A549 (cell line): ENCODE results near the gene BEST2. TPM values are rescaled to one million over a fixed set of nuclear protein-coding genes. Genes with fewer than 3 reads are reported as not detected.
A peak's percentile ranks its signal among the peaks of the same experiment; 100 is the strongest.

ENCODE experiments used
- ATAC-seq, 2 experiments: fragments of 200-7000 bp in 1 of 2; fragments of >200 bp in 1 of 2; cut with Nextera tagmentation in 1 of 2; cut with Tn5 transposase in 1 of 2; 3 replicates each; pipeline versions ENCODE4 v1.8.0 to v1.9.1; 2018 to 2020; ENCODE audit warnings: mild to moderate bottlenecking in 1 of 2, moderate library complexity in 1 of 2
- CTCF ChIA-PET: fragments of 300-600 bp; sonication (Branson Sonifier 250); formaldehyde crosslinking; extraction: SDS; loops from one replicate; lab custom pipeline; 2021; ENCODE audit warnings: antibody characterized with exemption, inconsistent platforms; lab: Yijun Ruan, JAX
- POLR2A ChIA-PET: fragments of 350-600 bp; formaldehyde crosslinking; extraction: SDS; loops from one replicate; lab custom pipeline; 2021; ENCODE audit warnings: antibody characterized with exemption, inconsistent platforms; lab: Yijun Ruan, JAX
- DNase-seq, 2 experiments: peaks; one replicate each; pipeline versions ENCODE4 v3.0.0 to v3.0.0-alpha.2; 2011 to 2016; ENCODE audit warnings: low read depth in 1 of 2, low spot score in 1 of 2
- FAIRE-seq: peaks from 2 replicates; lab custom pipeline; 2011; peaks lifted over from hg19 to GRCh38; lab: Jason Lieb, UNC
- H3K27ac ChIP-seq, 2 experiments: fragments of >200 bp; sonication (Bioruptor Twin); formaldehyde crosslinking; 3 replicates each; pipeline ENCODE4 v1.5.1; 2016 to 2017
- H3K4me1 ChIP-seq: fragments of >200 bp; sonication (Bioruptor Twin); formaldehyde crosslinking; 3 replicates; pipeline ENCODE4 v1.6.1; 2016
- H3K4me2 ChIP-seq: fragments of >200 bp; sonication (Bioruptor Twin); formaldehyde crosslinking; 3 replicates; pipeline ENCODE4 v1.6.1; 2016
- H3K4me3 ChIP-seq: fragments of >200 bp; sonication (Bioruptor Twin); formaldehyde crosslinking; 3 replicates; pipeline ENCODE4 v1.5.1; 2016
- H3K9me3 ChIP-seq: fragments of >200 bp; sonication (Bioruptor Twin); formaldehyde crosslinking; 3 replicates; pipeline ENCODE4 v1.6.1; 2016
- ATOH8 ChIP-seq: fragments of 250-450 bp; sonication (Bioruptor Pico); IDR thresholded peaks from 2 replicates; pipeline ENCODE4 v1.5.0; 2020; ENCODE audit warnings: low read depth, mild to moderate bottlenecking, moderate library complexity
- BCL3 ChIP-seq: fragments of >200 bp; sonication (Bioruptor Twin); formaldehyde crosslinking; IDR thresholded peaks from 3 replicates; pipeline ENCODE4 v1.6.1; 2016
- CHD2 ChIP-seq: fragments of 150-350 bp; IDR thresholded peaks from 2 replicates; pipeline ENCODE4 v1.6.1; 2014; ENCODE audit warnings: low read length; ENCODE audit not compliant: partially characterized antibody
- EHF ChIP-seq: fragments of 250-450 bp; sonication (Bioruptor Pico); IDR thresholded peaks from 2 replicates; pipeline ENCODE4 v1.5.0; 2020; ENCODE audit warnings: mild to moderate bottlenecking
- EP300 ChIP-seq, 2 experiments: fragments of >200 bp; sonication (Bioruptor Twin); formaldehyde crosslinking; IDR thresholded peaks; 2 replicates in 1 of 2; 3 replicates in 1 of 2; pipeline ENCODE4 v1.6.1; 2016 to 2017
- ESRRA ChIP-seq: fragments of 150-350 bp; IDR thresholded peaks from 2 replicates; pipeline ENCODE4 v1.6.1; 2014; ENCODE audit warnings: mild to moderate bottlenecking, low read length, borderline replicate concordance
- FOSB ChIP-seq: fragments of 250-450 bp; sonication (Bioruptor Pico); IDR thresholded peaks from 2 replicates; pipeline ENCODE4 v1.5.0; 2020; ENCODE audit warnings: mild to moderate bottlenecking, moderate library complexity
- FOSL2 ChIP-seq, 2 experiments: fragments of 450-650 bp in 1 of 2; fragments of >200 bp in 1 of 2; sonication (Bioruptor Twin) in 1 of 2; formaldehyde crosslinking; IDR thresholded peaks; 2 replicates each; pipeline versions ENCODE4 v1.5.0 to v1.6.1; 2016 to 2020; ENCODE audit warnings: mild to moderate bottlenecking in 1 of 2, moderate library complexity in 1 of 2
- FOXS1 ChIP-seq: fragments of 250-450 bp; sonication (Bioruptor Pico); IDR thresholded peaks from 2 replicates; pipeline ENCODE4 v1.5.0; 2020; ENCODE audit warnings: mild to moderate bottlenecking, moderate library complexity
- GATA3 ChIP-seq: IDR thresholded peaks from 2 replicates; pipeline ENCODE4 v1.6.1; 2012; ENCODE audit warnings: borderline replicate concordance
- HEYL ChIP-seq: fragments of 250-450 bp; sonication (Bioruptor Pico); IDR thresholded peaks from 2 replicates; pipeline ENCODE4 v1.8.0; 2021; ENCODE audit warnings: mild to moderate bottlenecking, moderate library complexity
- HOXA7 ChIP-seq: fragments of 250-450 bp; sonication (Bioruptor Pico); IDR thresholded peaks from 2 replicates; pipeline ENCODE4 v1.5.0; 2020; ENCODE audit warnings: mild to moderate bottlenecking, moderate library complexity
- HOXB5 ChIP-seq: fragments of 250-450 bp; sonication (Bioruptor Pico); IDR thresholded peaks from 2 replicates; pipeline ENCODE4 v1.5.0; 2020; ENCODE audit warnings: mild to moderate bottlenecking, moderate library complexity
- JUN ChIP-seq, 2 experiments: fragments of >200 bp; sonication (Bioruptor Twin); formaldehyde crosslinking; IDR thresholded peaks; 2 replicates in 1 of 2; 3 replicates in 1 of 2; pipeline ENCODE4 v1.6.1; 2016 to 2017
- KDM1A ChIP-seq: fragments of 200-600 bp; sonication (generic); IDR thresholded peaks from 2 replicates; pipeline ENCODE4 v1.6.1; 2016; ENCODE audit warnings: low read depth, mild to moderate bottlenecking
- KDM5A ChIP-seq: fragments of 200-600 bp; sonication (generic); IDR thresholded peaks from 2 replicates; pipeline ENCODE4 v1.6.1; 2016; ENCODE audit warnings: antibody characterized with exemption, mild to moderate bottlenecking
- MAX ChIP-seq: IDR thresholded peaks from 2 replicates; pipeline ENCODE4 v1.6.1; 2012
- NR3C1 ChIP-seq: fragments of >200 bp; sonication (Bioruptor Twin); formaldehyde crosslinking; IDR thresholded peaks from 3 replicates; pipeline ENCODE4 v1.6.1; 2017
- POLR2A ChIP-seq: IDR thresholded peaks from 2 replicates; pipeline ENCODE4 v1.6.1; 2012; ENCODE audit warnings: mild to moderate bottlenecking, low read length
- RARB ChIP-seq: fragments of 250-450 bp; sonication (Bioruptor Pico); IDR thresholded peaks from 2 replicates; pipeline ENCODE4 v1.8.0; 2021; ENCODE audit warnings: mild to moderate bottlenecking, moderate library complexity
- REST ChIP-seq: fragments of 200-600 bp; sonication (generic); IDR thresholded peaks from 2 replicates; pipeline ENCODE4 v1.6.1; 2016; ENCODE audit warnings: antibody characterized with exemption, mild to moderate bottlenecking, moderate library complexity
- SMC3 ChIP-seq: fragments of >200 bp; sonication (Bioruptor Twin); formaldehyde crosslinking; IDR thresholded peaks from 3 replicates; pipeline ENCODE4 v1.6.1; 2018; ENCODE audit warnings: inconsistent platforms
- SREBF2 ChIP-seq: fragments of 450-650 bp; IDR thresholded peaks from 2 replicates; pipeline ENCODE4 v1.6.1; 2014; ENCODE audit warnings: mild to moderate bottlenecking, moderate library complexity
- TFCP2L1 ChIP-seq: fragments of 250-450 bp; sonication (Bioruptor Pico); IDR thresholded peaks from 2 replicates; pipeline ENCODE4 v1.5.0; 2021; ENCODE audit warnings: mild to moderate bottlenecking
- ZFP36 ChIP-seq: fragments of 450-650 bp; IDR thresholded peaks from 2 replicates; pipeline ENCODE4 v1.6.1; 2014; ENCODE audit warnings: borderline replicate concordance; ENCODE audit not compliant: partially characterized antibody
- ZNF302 ChIP-seq: fragments of 250-450 bp; sonication (Bioruptor Pico); IDR thresholded peaks from 2 replicates; pipeline ENCODE4 v1.9.0; 2021; ENCODE audit warnings: inconsistent platforms, mild to moderate bottlenecking, moderate library complexity
- WGBS: methylation state at CpG from one replicate; pipeline ENCODE4 v1.1.6; 2017; ENCODE audit errors: missing lambda C conversion rate; 5-methylcytosine and 5-hydroxymethylcytosine counted together
- polyA plus RNA-seq, 4 experiments: library from polyadenylated mRNA; depleted of rRNA in 3 of 4; stranded (reverse); fragments of >200 nt; fragmentation: RNase III in 1 of 4; extraction: RNeasy Plus Mini Kit Qiagen cat#74134 plus additional on column Dnase treatment in 1 of 4; gene quantifications; 2 replicates in 3 of 4; 3 replicates in 1 of 4; pipeline ENCODE4 v1.2.3, GENCODE V29; 2011 to 2017

The BEST2 gene
- polyA plus RNA-seq, 2 of the 4 experiments (the other 2 are of a cell fraction) = not detected

GRCh38 chr19:12783291-12783848 is 31.8 kb downstream of the BEST2 start:
- Histone ChIP-seq H3K4me3 (peak overlapping the region; percentile 44), H3K9me3 (no peaks in the 10 kb centered on the region), H3K4me1 (peaks cover 80% of the 10 kb centered on the region), H3K27ac (peak overlapping the region; percentile 96 to 99), H3K4me2 (peak overlapping the region; percentile 99)
- ATAC-seq (peak in 1 of 2 experiments; percentile 14; a peak in 1 of 6 replicates), DNase-seq (peak in 1 of 2 experiments; percentile 47), FAIRE-seq (no peak)
- ChIA-PET POLR2A (interaction anchor here (0.7 to 2.0 kb wide), 2 partner anchors 9 to 102 kb away, joined by 3 to 27 read pairs; partner anchors contain the start of gene JUNB), CTCF (interaction anchor here (0.6 to 29.7 kb wide), 5 partner anchors 9 to 1839 kb away, joined by 3 to 725 read pairs (median 9); partner anchors contain the start of genes BEST2, GET3, JUNB and RNASEH2A)
- TF ChIP-seq NR3C1 (no peak), ESRRA (no peak), EP300 (IDR thresholded peaks at IDR 0.05) (no peak; a peak in 1 of 5 replicates), POLR2A (peak; percentile 14; the same call in 1 of the 2 replicates), HOXB5 (CRISPR knock-in tag) (0 out of 2 replicates have a peak, but pooled peaks have one; percentile 23), ZFP36 (no peak), REST (no peak), ATOH8 (CRISPR knock-in tag) (no peak), ZNF302 (CRISPR knock-in tag) (no peak), KDM5A (no peak), TFCP2L1 (CRISPR knock-in tag) (no peak), HOXA7 (CRISPR knock-in tag) (peak; percentile 59; the same call in 1 of the 2 replicates), SREBF2 (no peak), EHF (0 out of 2 replicates have a peak, but pooled peaks have one; percentile 51), FOSB (CRISPR knock-in tag) (0 out of 2 replicates have a peak, but pooled peaks have one; percentile 50)
- WGBS = 5% methylated on average over 4 of the region's 16 CpGs

GRCh38 chr19:12783849-12784393 is 32.3 kb downstream of the BEST2 start:
- ATAC-seq = peak; percentile 15 to 45
- peak overlapping the region; percentile 44; the same call in 2 of the 3 replicates for H3K4me3 ChIP-seq
- POLR2A ChIA-PET = interaction anchor here (2.0 kb wide), 1 partner anchor 8 kb away, joined by 27 read pairs; the partner anchor contains the start of gene JUNB
- CTCF ChIA-PET = interaction anchor here (0.6 to 29.7 kb wide), 4 partner anchors 8 to 1839 kb away, joined by 3 to 725 read pairs (median 14); partner anchors contain the start of genes BEST2, GET3, JUNB and TRIR
- TF ChIP-seq EP300 (IDR thresholded peaks at IDR 0.05) = peak; percentile 89 to 96
- TF ChIP-seq JUN (IDR thresholded peaks at IDR 0.05) = peak in 1 of 2 experiments; percentile 88; a peak in 4 of 5 replicates
- TF ChIP-seq BCL3 = peak; percentile 65; the same call in 2 of the 3 replicates
- no peak for TF ChIP-seq FOXS1
- peak; percentile 64 for TF ChIP-seq MAX
- no peak for TF ChIP-seq NR3C1
- no peak for TF ChIP-seq KDM1A
- no peak for TF ChIP-seq HEYL
- TF ChIP-seq FOSL2 (IDR thresholded peaks at IDR 0.05) = 0 out of 2 replicates have a peak, but pooled peaks have one; percentile 12
- peak; percentile 64 for TF ChIP-seq FOSL2 (CRISPR knock-in tag; IDR thresholded peaks at IDR 0.05)
- peak; percentile 14; the same call in 1 of the 3 replicates for TF ChIP-seq SMC3
- peak; percentile 74; the same call in 1 of the 2 replicates for TF ChIP-seq RARB (CRISPR knock-in tag)
- peak; percentile 82 for TF ChIP-seq GATA3
- TF ChIP-seq CHD2 = no peak
- 0% methylated on average over 1 of the region's 19 CpGs for WGBS
- peaks cover 82% of the 10 kb centered on the region for H3K4me1 ChIP-seq
- peak in 1 of 2 experiments; percentile 87 for DNase-seq
- no peak for FAIRE-seq
- H3K9me3 ChIP-seq = no peaks in the 10 kb centered on the region
- H3K27ac ChIP-seq = peak overlapping the region; percentile 96 to 99
- peak overlapping the region; percentile 99 for H3K4me2 ChIP-seq
